ENCODE results near the gene TUBGCP5.
"Not testable (repeated sequence)": the region's sequence is repeated elsewhere in the genome, so short reads cannot be mapped to it uniquely, and the experiment has no call there.

The TUBGCP5 gene

GRCh38 chr15:23041736-23042135 is 2.4 kb upstream of the TUBGCP5 start:
- not testable (repeated sequence) for DNase-seq (ENCODE audit: low spot score)

GRCh38 chr15:23039917-23040281 is 530 bp upstream of the TUBGCP5 start:
- no peak for DNase-seq (ENCODE audit: low spot score)

DNA sequence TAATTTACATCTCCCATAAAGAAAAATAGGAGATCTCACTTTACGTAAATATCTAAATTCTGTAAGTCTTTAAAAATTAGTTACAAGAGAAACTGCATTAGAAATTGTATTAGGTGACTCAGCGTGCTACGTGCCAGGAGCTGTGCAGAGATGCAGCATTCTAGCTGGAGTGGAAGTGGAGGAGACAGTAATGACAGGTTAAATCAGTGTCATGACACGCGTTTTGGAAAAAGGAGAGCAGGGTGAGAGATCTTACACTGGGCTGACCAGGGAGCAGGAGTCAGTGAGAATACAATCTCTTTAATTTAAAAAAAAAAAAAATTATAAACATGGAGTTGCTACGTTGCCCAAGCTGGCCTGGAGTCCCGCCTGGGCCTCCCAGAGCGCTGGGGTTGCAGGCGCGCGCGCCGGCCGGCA is 635 bp downstream of the TUBGCP5 start:
- peak; percentile 67 for DNase-seq (ENCODE audit: low spot score)

DNA sequence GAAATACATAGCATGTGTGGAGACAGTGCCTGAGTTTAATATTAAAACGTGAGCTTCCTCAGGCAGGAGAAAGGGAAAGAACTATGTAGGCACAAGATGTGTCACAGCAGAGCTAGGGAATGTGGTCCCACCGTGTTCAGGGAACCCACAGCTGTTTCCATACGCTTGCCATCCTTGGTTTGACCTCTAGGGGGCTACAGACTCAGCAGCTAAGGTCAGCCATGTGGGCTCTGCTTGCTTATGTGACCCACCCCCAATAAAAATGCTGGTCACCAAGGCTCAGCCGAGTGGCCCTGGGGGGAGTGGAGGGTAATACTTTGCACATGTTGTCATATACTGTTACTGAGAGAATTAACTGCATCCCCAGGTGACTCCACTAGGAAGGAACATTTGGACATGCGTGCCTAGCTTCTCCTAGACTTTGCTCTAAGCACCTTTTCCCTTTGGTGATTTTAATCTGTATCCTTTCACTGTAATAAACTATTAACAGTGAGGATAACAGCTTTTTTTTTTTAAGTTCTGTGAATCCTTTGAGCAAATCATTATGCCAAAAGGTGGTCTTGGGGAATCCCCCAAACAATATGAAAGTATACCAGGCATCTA is 3.3 kb downstream of the TUBGCP5 start:
- DNase-seq (ENCODE audit: low spot score): peak; percentile 65

GRCh38 chr15:23033979-23034378 is 5.4 kb downstream of the TUBGCP5 start:
- no peak for DNase-seq (ENCODE audit: low spot score)

DNA sequence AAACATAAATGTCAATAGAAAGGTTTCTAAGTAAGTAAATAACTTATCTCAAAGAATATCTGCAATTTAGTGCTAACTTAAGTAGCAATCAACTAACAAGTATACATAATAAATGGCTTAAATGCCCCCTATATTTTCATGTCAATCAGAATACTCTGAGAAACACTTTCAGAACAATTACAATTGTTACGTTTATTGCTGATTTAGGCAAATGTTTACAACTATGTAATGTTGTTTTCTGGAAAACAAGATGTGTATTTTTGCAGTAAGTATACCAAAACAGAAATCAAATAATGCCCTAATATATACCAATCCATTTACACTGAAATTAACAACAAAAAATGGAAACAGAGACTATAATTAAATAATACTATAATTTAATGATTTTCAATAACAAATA is 13.2 kb downstream of the TUBGCP5 start:
- DNase-seq (ENCODE audit: low spot score): no peak

DNA sequence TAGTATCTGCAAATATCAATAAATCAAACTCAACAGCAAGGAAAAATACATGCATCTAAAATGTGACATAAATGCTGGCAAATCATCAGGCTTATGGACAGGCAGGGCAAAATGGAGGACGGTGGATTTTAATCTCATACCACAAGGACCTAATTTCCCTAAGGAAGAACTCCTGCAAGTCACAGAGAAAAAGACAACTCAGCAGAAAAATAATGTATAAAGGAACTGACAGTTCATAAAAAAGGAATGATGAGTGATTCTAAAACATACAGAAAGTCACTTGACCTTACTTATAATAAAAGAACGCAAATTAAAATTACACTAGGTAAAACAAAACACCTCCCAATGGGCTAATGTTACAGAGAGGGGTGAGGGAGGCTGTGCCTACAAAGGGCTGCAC is 17.2 kb downstream of the TUBGCP5 start:
- DNase-seq (ENCODE audit: low spot score): no peak

DNA sequence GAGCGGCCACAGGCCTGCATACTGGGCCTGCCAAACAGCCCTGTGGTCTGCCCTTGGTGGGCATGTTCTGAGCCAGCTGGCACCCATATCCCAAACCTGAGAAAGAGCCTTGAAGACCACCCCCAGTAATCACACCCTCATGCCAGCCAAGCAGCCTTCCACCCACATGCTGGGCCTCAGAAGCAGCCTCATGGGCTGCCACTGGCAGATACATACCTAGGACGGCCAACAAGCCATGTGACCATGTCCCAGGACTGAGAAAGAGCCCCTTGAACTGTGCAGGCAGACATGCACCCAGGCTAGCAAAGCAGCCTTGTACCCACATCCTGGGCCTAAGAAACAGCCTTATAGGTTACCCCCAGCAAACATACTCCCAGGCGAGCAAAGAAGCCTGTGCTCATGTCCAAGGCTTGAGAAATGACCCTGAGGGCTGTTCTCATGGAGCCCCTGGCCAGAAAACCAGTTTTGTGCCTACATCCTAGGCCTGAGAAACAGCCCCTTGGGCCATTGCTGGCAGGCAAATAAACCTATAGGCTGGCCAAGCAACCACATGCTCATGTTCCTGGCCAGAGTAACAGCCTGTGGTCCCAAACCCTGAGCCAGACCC is 24.9 kb downstream of the TUBGCP5 start:
- no peak for DNase-seq (ENCODE audit: low spot score)

GRCh38 chr15:23013681-23014080 is 25.7 kb downstream of the TUBGCP5 start:
- DNase-seq (ENCODE audit: low spot score): no peak

DNA sequence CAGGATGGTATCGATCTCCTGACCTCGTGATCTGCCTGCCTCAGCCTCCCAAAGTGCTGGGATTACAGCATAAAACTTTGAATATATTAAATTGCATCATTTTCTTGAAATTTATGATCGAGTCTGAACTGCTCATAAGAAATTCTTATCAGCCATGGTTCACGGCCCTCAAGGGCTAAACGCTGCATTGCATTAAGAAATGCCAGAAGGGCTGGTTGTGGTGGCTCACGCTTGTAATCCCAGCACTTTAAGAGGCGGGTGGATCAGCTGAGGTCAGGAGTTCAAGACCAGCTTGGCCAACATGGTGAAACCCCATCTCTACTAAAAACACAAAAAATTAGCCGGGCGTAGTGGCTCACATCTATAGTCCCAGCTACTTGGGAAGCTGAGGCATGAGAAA is 26.8 kb downstream of the TUBGCP5 start:
- DNase-seq (ENCODE audit: low spot score): not testable (repeated sequence)

DNA sequence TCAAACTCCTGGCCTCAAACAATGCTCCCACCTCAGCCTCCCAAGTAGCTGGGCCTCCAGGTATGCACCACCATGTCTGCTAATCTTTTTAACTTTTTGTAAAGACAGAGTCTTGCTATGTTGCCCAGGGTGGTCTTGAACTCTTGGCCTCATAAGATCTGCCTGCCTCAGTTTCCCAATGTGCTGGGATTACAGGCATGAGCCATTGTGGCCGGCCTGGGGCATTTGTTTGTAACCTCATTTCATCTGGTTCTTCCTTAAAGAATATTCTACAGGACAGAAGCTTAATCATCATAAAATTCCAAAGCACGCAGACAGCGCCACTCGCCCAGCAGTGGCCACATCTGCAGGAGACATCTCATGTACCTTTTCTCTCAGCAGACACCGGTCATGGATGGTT is 35.6 kb downstream of the TUBGCP5 start:
- no peak for DNase-seq (ENCODE audit: low spot score)

DNA sequence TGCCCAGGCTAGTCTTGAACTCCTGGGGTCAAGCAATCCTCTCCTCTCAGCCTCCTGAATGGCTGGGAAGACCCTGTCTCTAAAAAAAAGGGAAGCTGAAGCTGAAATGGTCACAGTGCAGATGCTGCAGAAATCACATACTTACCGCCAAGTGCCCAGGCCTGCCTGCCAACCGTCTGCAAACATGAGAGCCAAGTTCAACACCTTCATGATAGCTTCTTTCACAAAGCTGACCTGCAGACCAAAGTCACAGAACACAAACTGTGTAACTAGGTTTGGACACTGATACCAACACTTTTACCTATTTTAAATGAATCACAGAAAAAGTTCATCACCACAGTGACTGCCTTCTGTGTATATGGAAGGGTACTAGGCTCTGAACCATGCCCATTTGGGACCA is 36.4 kb downstream of the TUBGCP5 start:
- DNase-seq (ENCODE audit: low spot score): no peak

GRCh38 chr15:22995795-22996194 is 43.6 kb downstream of the TUBGCP5 start:
- DNase-seq (ENCODE audit: low spot score): no peak

DNA sequence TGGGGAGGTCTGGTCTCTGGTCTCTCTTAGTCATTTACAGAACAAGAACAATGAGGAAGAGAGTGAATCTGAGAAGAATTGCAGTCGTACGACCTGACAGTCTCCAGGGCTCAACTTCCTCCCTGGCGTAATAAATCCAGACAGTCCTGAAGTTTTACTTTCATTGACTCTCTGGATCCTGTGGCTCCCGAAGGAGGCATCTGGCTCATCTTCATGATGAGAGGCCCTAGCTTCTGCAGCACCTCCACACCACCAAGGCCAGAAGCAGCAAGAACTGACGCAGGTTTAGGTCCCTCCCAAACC is 47.4 kb downstream of the TUBGCP5 start:
- DNase-seq (ENCODE audit: low spot score): no peak

GRCh38 chr15:22989576-22990477 is 49.5 kb downstream of the TUBGCP5 start:
- peak; percentile 40 for DNase-seq (ENCODE audit: low spot score)

DNA sequence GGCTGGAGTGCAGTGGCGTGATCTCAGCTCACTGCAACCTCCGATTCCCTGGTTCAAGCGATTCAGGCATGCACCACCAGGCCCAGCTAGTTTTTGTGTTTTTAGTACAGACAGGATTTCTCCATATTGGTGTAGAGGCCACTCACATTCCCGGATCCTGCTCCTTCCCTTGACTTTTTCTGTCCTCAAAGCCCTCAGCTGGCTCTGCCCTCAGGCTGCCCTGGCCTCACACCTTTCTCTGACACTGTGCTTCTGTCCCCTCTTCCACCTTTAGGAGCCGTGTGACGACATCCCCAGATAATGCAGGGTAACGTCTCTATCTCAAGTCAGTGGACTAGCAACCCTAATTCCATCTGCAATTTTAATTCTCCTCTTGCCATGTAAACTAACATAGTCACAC is 50.6 kb downstream of the TUBGCP5 start:
- no peak for DNase-seq (ENCODE audit: low spot score)

DNA sequence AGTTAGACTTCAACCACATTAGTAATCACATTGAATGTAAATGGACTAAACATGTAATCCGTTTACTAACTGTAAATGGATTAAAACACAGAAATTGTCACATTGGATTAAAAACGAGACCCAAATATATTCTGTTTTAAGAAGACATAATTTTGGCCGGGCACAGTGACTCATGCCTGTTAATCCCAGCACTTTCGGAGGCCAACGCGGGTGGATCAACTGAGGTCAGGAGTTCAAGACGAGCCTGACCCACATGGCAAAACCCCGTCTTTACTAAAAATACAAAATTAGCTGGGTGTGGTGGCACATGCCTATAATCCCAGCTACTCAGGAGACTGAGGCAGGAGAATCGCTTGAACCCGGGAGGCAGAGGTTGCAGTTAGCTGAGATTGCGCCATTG is 57.4 kb downstream of the TUBGCP5 start:
- DNase-seq (ENCODE audit: low spot score): not testable (repeated sequence)

DNA sequence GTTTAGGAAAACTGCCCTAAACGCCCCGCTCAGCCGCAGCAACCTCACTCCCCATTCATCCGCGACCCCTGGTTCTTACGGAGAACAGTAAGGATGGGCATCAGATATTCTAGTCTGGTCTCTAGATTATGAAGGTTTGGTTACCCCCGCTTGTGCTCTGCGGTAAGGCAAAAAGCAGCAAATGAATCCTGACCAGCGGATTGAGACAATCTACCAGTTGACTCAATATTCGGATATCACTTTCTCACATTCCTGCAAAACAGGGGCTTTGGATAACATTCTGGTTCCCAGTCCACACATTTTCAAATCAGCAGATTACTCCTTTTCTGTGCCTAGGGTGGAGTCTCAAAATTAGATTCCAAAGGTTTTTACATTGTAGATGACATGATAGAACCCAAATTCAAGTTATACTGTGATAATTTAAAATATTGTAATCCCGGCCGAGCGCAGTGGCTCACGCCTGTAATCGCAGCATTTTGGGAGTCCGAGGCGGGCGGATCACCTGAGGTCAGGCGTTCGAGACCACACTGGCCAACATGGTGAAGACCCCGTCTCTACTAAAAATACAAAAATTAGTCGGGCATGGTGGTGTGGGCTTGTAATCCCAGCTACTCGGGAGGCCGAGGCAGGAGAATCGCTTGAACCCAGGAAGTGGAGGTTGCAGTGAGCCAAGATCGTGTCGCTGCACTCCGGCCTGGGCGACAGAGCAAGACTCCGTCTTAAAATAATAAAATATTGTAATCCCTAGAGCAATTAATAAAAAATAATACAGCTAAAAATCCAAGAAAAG is 58.1 kb downstream of the TUBGCP5 start:
- no peak for DNase-seq (ENCODE audit: low spot score)

DNA sequence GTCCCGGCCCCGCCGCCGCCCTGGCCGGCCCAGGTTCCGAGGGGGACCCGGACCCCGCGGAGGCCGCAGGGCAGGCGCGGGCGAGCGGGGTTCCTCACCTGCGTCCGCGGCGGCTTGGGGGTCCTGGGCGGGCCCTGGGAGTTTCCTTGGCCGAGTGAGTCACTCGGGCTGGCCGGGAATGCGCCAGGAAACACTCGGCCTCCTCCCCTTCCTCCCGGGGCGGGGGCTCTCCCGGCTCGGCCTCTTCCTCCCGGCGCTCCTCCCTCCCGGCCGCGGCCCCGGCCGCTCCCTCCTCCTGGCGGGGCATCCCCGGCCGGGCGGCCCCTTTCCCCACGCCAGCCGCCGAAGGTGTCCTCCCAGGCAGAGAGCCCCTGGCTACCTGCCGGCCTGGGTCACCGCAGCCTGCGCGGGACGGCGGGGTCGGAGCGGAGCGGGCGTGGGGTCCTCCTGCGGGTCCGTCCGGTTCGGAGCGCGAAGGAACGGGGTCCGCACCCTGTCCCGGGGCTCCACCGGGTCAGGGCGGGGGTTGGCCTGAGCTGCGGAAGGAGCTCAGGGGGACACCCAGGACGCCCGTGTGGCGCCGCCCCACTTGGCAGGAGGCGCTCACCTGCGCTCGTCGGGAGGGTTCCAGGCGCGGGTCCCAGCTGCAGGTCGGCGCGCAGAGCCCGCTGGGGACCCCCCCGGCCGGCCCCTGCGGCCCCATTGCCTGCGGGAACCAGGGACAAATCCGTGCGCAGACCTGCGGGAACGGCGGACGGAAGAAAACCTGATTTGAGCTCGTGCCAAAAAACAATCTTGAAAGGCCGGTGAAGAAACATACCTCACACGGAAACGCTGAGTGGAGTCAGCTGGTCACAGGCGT is 58.9 kb downstream of the TUBGCP5 start, which contains the start of gene CYFIP1:
Gene CYFIP1, minus strand, starts transcription at position 180 of the 862 bp plus-strand sequence. CDS start 33,083 bp downstream, outside the sequence.
- peak; percentile 93 for DNase-seq (ENCODE audit: low spot score)

GRCh38 chr15:22979238-22980188 is 59.9 kb downstream of the TUBGCP5 start:
- DNase-seq (ENCODE audit: low spot score): peak; percentile 68

All from kidney tubule cell (primary cell).